Effector memory CD8-positive, alpha-beta T cell (primary cell): ENCODE results near the gene FAM107B.
"Not testable (repeated sequence)": the region's sequence is repeated elsewhere in the genome, so short reads cannot be mapped to it uniquely, and the experiment has no call there.

Source experiments
- ATAC-seq: fragments of 150-1000 bp; cut with Tn5 transposase; replicated peaks from 2 replicates; pipeline ENCODE4 v1.10.0; 2021; ENCODE audit warnings: mild to moderate bottlenecking, moderate library complexity
- DNase-seq, 3 experiments: peaks; one replicate each; pipeline ENCODE4 v3.0.0; 2021
- H3K27ac Mint-ChIP-seq, 2 donors: one replicate each; pipeline ENCODE4 v1.8.0; 2022; ENCODE audit warnings: mild to moderate bottlenecking in 2 of 2, mixed read lengths in 2 of 2, moderate library complexity in 2 of 2
- H3K27me3 Mint-ChIP-seq, 2 donors: one replicate each; pipeline ENCODE4 v1.8.0; 2022; ENCODE audit warnings: mixed read lengths in 2 of 2
- H3K36me3 Mint-ChIP-seq: one replicate; pipeline ENCODE4 v1.8.0; 2022; ENCODE audit warnings: mild to moderate bottlenecking, moderate library complexity, mixed read lengths; ENCODE audit not compliant: insufficient read depth
- H3K4me1 Mint-ChIP-seq, 2 donors: one replicate each; pipeline ENCODE4 v1.8.0; 2022; ENCODE audit warnings: low read depth in 2 of 2, mixed read lengths in 2 of 2
- H3K4me3 Mint-ChIP-seq, 2 donors: one replicate each; pipeline ENCODE4 v1.8.0; 2022; ENCODE audit warnings: mild to moderate bottlenecking in 2 of 2, mixed read lengths in 2 of 2, moderate library complexity in 2 of 2
- H3K9me3 Mint-ChIP-seq, 2 donors: one replicate each; pipeline ENCODE4 v1.8.0; 2022; ENCODE audit warnings: mixed read lengths in 2 of 2

FAM107B gene

DNA sequence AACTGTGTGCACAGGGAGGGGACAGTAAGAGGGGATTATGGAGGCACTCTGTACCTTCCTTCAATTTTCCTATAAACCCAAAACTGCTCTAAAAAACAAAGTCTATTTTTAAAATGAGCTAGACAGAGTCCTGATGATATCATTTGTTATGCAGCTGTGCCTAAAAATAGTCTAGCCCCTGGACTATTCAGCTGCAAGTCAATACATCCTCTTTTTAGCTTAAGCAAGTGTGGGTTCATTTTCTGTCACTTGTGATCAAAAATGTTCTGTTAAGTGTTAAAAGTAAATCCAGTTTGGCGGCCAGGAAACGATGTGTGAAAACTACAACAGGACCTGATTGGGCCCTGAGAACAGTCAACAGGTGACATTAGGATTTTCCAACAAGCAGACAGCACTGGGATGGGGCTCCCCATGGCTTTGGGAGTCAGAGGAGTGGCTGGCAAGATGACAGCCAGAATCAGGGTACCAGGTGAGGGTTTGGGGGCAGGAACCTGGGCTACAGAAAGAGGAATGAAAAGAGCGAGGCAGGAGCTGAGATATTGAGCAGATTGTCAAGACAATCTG is 33.9 kb downstream of the FAM107B start:
- no peaks in the 10 kb centered on the region for H3K9me3 Mint-ChIP-seq
- H3K27me3 Mint-ChIP-seq = no peaks in the 10 kb centered on the region
- no peak overlapping the region for H3K4me3 Mint-ChIP-seq
- ATAC-seq = no peak
- H3K4me1 Mint-ChIP-seq = peaks cover 0 to 2% of the 10 kb centered on the region in 2 donors
- peak overlapping the region in 1 of 2 donors; percentile 8 for H3K27ac Mint-ChIP-seq
- DNase-seq = no peak
- no peaks in the 10 kb centered on the region for H3K36me3 Mint-ChIP-seq

DNA sequence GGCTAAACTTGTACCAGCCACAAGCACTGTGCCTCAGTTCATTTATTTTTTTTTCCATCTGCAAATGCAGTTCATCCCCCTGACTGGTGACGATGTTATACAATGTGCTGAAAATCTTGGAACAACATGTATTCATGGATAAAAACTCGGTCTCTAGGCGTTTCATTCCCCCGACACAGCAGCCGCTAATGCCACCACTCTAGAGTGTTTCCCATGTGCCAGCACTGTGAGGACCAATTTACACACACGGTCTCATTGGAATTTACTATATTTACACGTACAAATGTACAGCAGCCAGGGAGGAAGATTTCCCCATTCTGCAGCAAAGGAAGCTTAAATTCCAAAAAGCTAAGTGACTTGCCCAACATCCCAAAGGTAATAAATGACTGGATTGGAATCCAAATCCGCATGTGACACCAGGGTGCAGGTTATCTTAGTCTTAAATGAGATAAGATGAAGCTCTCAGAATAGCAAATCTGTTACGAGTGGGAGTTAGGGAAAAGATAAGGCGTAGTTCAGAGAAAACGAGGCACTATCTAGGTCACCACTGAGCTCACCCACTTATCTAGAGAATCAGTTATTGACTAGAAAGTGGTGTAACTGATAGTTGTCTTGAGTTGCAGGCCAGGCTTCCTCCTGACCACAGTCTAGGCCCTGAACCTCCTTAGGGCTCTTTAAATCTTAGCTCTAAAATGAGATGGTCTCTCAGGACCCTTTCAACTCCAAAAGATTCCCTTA is 36.7 kb downstream of the FAM107B start:
- Mint-ChIP-seq H3K4me1 (peaks cover 0 to 2% of the 10 kb centered on the region in 2 donors), H3K36me3 (no peaks in the 10 kb centered on the region), H3K27ac (no peak overlapping the region), H3K27me3 (no peaks in the 10 kb centered on the region), H3K4me3 (no peak overlapping the region), H3K9me3 (no peaks in the 10 kb centered on the region)
- ATAC-seq (no peak), DNase-seq (no peak)

DNA sequence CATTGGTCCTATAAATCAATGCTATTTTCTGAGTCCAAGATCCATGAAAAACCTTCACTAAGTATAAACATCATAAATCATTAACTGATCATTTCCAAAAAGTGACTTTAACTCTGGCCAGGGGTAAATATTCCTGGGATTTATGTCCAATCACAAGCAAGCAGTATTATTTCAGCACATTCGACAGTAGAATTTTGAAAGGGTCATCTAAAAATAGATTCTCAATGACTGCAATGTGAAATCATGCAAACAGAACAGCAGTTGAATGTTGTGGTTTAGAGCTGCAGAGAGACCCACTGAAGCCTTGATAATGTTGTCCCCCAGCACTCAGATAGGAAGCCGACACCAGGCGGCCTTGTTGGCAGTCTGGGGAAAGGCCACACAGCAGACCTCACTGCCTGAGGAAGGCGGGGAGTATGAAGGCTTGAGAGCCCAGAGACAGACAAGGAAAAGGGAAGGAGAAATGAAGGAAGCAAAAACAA is 38.1 kb downstream of the FAM107B start:
- Mint-ChIP-seq H3K27me3 (no peaks in the 10 kb centered on the region), H3K4me1 (peaks cover 0 to 2% of the 10 kb centered on the region in 2 donors), H3K27ac (peak overlapping the region; percentile 7 to 45), H3K4me3 (no peak overlapping the region), H3K9me3 (no peaks in the 10 kb centered on the region), H3K36me3 (no peaks in the 10 kb centered on the region)
- DNase-seq = no peak
- ATAC-seq = no peak

DNA sequence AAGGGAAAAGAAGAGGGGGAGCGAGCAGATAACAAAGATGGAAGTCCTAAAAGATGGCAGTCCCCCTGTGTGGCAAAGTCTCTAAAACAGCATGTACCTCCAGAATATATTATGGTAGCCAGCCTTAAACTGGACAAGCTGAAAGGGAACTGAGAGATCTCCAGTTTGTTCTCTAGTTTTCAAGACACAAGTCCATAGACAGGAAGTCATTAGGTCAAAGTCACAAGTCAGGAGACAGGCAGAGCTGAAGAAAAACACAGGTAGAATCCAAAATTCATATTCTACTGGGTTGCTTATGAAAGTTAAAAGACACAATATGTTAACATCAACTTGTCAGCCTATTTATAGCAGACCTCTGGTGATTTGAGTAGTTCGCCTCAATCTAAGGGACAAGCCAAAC is 38.7 kb downstream of the FAM107B start:
- H3K4me1 Mint-ChIP-seq = peaks cover 0 to 2% of the 10 kb centered on the region in 2 donors
- H3K27me3 Mint-ChIP-seq = no peaks in the 10 kb centered on the region
- no peak overlapping the region for H3K27ac Mint-ChIP-seq
- ATAC-seq = no peak
- no peak overlapping the region for H3K4me3 Mint-ChIP-seq
- DNase-seq = no peak
- H3K36me3 Mint-ChIP-seq = no peaks in the 10 kb centered on the region
- H3K9me3 Mint-ChIP-seq = no peaks in the 10 kb centered on the region

DNA sequence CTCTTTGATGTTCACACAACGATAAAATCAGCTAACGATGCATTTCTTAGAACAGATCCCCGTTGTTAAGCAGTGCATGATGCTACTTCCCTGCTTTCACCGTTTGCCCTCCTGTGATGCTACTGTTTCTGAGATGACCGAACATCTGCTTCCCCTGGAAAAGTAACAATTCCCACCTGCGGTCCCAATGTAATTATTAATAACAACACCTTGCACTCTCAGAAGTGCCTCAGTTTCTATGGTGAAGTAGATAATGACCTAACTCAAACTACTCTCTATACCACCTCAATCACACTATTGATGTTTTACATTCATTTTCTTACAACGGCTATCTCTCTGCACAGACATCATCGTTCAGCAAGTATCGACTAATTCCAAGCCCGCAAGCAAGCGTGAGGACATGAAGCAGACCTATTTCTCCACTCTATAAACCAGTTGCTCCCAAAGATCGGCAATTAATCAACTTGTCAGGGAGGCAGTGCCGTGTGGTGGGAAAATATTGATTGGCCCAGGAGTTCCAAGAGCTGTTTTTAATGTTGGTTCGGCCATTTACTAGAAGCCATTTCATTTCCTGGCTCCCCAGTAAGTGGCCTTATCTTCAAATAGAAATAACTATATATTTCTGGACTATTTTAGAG is 42.7 kb downstream of the FAM107B start:
- Mint-ChIP-seq H3K27me3 (no peaks in the 10 kb centered on the region), H3K4me3 (no peak overlapping the region), H3K36me3 (no peaks in the 10 kb centered on the region), H3K9me3 (no peaks in the 10 kb centered on the region), H3K27ac (no peak overlapping the region), H3K4me1 (peaks cover 0 to 2% of the 10 kb centered on the region in 2 donors)
- ATAC-seq = no peak
- no peak for DNase-seq

DNA sequence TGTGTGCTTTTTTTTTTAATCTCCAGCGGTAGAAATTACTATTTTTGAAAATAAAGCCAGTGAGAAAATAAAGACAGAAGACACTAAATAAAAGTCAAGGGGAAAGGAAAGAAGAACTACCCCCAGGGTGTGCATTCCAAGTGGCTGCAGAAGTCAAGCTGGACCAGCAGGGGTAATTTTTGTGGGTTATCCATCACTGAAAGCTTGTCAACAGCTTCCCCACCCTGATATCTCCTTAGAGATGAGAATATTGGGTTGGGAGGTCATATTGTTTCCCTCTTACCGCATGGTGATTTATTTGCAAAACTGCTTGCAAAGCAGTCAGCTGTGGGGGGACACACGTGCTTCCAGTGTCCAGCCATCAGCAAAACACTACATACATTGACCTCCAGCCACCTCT is 46.4 kb downstream of the FAM107B start:
- no peaks in the 10 kb centered on the region for H3K27me3 Mint-ChIP-seq
- peak overlapping the region in 1 of 2 donors; percentile 33 for H3K27ac Mint-ChIP-seq
- no peak for ATAC-seq
- DNase-seq = no peak
- peaks cover 9 to 13% of the 10 kb centered on the region in 2 donors for H3K4me1 Mint-ChIP-seq
- no peaks in the 10 kb centered on the region for H3K36me3 Mint-ChIP-seq
- no peaks in the 10 kb centered on the region for H3K9me3 Mint-ChIP-seq
- no peak overlapping the region for H3K4me3 Mint-ChIP-seq

DNA sequence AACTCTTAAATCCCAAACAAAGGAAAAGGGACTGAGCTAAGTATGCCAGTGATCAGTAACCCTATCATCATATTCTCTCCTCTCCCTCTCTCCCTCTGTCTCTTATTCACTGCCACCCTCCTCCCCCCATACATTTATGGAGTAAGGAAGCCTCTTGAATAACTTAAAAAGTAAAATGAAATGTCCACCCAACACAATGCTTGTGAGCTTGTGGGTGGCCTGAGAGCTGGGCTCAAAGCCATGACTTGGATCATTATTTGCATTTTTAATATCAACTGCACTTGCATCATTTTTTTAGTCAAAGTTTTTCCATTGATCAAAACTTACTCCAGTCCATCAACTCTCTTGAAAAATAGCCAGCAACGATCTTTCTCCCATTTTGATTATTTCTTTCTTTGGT is 46.8 kb downstream of the FAM107B start:
- Mint-ChIP-seq H3K27ac (peak overlapping the region; percentile 33), H3K9me3 (no peaks in the 10 kb centered on the region), H3K4me3 (no peak overlapping the region), H3K4me1 (peaks cover 14 to 17% of the 10 kb centered on the region in 2 donors), H3K36me3 (no peaks in the 10 kb centered on the region), H3K27me3 (no peaks in the 10 kb centered on the region)
- ATAC-seq (no peak), DNase-seq (no peak)

DNA sequence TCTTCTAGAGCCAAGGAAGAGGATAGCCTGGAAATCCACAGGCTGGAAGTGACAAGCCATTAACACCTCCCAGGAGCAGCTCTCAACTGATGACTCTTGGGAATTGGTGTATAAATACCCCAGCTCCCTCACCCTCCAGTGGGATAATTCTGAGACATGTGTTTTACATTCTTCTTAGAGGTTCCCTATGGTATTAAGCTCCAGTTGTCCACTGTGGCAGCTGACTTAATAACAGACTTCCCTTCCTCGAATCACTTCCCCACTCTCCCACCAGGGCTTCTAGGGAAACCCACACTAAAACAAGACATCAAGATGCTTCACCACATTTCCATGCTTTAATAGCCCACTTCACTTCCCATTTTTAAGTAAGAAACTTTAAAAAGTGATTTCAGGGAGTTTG is 47.2 kb downstream of the FAM107B start:
- no peak for ATAC-seq
- Mint-ChIP-seq H3K36me3 (no peaks in the 10 kb centered on the region), H3K4me3 (no peak overlapping the region), H3K4me1 (peaks cover 18 to 20% of the 10 kb centered on the region in 2 donors), H3K27ac (peak overlapping the region; percentile 33), H3K27me3 (no peaks in the 10 kb centered on the region), H3K9me3 (no peaks in the 10 kb centered on the region)
- DNase-seq = no peak

DNA sequence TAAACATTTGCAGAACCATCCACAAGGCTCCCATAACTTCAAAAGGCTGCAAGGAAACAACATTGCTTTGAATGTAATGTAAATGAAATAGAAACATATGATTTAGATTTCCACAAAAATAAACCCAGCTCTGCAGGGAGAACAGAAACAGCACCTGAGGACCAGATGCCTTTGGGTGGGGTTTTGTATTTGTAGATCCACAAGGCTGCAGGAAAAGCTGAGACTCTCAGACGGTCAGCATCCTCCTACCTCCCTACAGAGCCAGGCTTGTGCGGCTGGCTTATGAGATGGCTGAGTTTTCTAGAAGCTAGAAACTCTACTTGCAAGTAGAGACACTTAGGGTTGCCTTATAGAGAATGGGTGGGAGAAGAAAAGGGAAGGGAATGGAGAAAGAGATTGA is 49.8 kb downstream of the FAM107B start:
- no peaks in the 10 kb centered on the region for H3K27me3 Mint-ChIP-seq
- no peaks in the 10 kb centered on the region for H3K9me3 Mint-ChIP-seq
- peaks cover 20 to 23% of the 10 kb centered on the region in 2 donors for H3K4me1 Mint-ChIP-seq
- H3K4me3 Mint-ChIP-seq = no peak overlapping the region
- H3K36me3 Mint-ChIP-seq = no peaks in the 10 kb centered on the region
- no peak for ATAC-seq
- no peak for DNase-seq
- H3K27ac Mint-ChIP-seq = peak overlapping the region in 1 of 2 donors; percentile 6

DNA sequence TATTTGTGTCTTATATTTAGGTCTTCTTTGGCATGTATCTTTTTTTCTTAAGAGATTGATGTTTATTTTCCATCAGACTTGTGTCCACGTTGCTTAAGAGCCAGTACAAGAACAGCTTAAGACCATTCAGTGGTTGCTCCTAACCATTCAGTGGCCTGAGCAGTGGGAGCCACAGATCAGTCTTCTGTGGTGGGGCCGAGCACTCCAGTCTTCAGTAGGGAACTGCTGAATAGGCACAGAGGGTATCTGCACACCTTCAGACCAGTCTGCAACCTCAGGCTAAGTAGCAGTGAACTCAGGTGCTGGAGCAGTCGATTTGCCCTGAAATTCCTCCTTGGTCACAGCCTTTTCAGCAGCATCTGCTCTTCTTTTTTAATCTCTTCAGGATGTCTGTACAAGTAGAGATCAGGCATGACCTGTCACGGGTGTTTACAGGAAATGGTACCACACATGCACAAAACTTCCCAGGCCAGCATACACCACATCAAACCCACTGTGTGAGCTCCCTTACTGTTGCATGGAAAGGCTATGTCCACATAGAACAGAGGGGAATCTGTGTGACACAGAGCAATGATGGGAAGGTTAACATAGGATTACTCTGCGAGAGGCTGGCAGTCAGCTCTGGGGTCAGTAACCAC is 51.5 kb downstream of the FAM107B start:
- Mint-ChIP-seq H3K36me3 (no peaks in the 10 kb centered on the region), H3K4me3 (peak overlapping the region; percentile 39 to 44), H3K4me1 (peaks cover 20 to 23% of the 10 kb centered on the region in 2 donors), H3K9me3 (no peaks in the 10 kb centered on the region), H3K27me3 (no peaks in the 10 kb centered on the region), H3K27ac (peak overlapping the region; percentile 85 to 90)
- ATAC-seq (peak; percentile 92), DNase-seq (peak in 2 of 3 experiments; percentile 9 to 13)

DNA sequence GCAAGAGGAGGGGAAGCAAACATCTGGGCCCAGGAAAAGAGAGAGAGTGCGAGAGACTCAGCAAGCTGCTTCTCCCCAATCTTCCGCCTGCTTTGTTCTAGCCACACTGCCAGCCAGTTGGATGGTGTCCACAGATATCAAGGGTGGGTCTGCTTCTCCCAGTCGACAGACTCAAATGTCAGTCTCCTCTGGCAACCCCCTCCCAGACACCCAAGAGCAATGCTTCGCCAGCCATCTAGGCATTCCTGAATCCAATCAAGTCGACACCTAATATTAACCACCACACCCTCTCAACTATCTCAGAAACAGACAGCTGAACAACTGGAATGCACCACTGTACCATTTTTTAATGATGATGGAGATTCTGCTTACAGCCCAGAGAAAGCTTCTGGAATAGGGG is 57.1 kb downstream of the FAM107B start:
- H3K27ac Mint-ChIP-seq = no peak overlapping the region
- H3K27me3 Mint-ChIP-seq = no peaks in the 10 kb centered on the region
- no peak for ATAC-seq
- H3K4me1 Mint-ChIP-seq = peaks cover 3 to 6% of the 10 kb centered on the region in 2 donors
- H3K4me3 Mint-ChIP-seq = no peak overlapping the region
- peaks cover 7% of the 10 kb centered on the region for H3K36me3 Mint-ChIP-seq
- no peaks in the 10 kb centered on the region for H3K9me3 Mint-ChIP-seq
- DNase-seq = no peak

DNA sequence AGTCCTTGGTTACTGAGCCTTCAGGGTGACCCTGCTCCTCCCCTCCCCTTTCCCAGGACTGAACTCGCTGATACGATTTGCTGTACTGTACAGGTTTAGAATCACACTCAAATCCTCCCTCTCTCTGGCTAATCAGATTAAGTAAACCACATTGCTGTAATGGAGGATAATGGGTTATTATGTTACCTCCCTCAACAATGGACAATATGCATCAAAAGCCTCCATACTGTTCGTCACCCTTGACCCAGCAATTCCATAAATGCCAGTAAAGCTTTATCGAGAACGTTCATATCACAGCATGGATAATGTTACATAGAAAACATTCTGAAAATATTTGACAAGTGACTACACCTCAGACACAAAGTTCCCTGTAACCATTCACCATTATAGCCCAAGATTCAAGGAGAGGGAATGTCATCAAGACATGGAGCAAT is 61.7 kb downstream of the FAM107B start:
- H3K9me3 Mint-ChIP-seq = no peaks in the 10 kb centered on the region
- ATAC-seq = no peak
- no peak overlapping the region for H3K27ac Mint-ChIP-seq
- H3K36me3 Mint-ChIP-seq = peaks cover 7% of the 10 kb centered on the region
- DNase-seq = no peak
- peaks cover 0 to 3% of the 10 kb centered on the region in 2 donors for H3K4me1 Mint-ChIP-seq
- no peak overlapping the region for H3K4me3 Mint-ChIP-seq
- H3K27me3 Mint-ChIP-seq = no peaks in the 10 kb centered on the region

DNA sequence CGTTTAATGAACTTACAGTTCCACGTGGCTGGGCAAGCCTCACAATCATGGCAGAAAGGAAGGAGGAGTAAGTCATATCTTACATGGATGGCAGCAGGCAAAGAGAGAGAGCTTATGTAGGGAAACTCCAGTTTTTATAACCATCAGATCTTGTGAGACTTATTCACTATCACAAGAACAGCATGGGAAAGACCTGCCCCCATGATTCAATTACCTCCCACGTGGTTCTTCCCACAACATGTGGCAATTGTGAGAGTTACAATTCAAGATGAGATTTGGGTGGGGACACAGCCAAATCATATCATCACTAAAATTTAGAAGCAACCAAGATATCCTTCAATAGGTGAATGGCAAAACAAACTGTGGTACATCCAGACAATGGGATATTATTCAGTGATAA is 65.4 kb downstream of the FAM107B start:
- H3K4me3 Mint-ChIP-seq, ATAC-seq, H3K36me3 Mint-ChIP-seq, H3K4me1 Mint-ChIP-seq, H3K9me3 Mint-ChIP-seq, H3K27me3 Mint-ChIP-seq, DNase-seq: not testable (repeated sequence)
- H3K27ac Mint-ChIP-seq = peak overlapping the region in 1 of 2 donors; percentile 14
